ENCODE results near the gene CYB561.

DNA sequence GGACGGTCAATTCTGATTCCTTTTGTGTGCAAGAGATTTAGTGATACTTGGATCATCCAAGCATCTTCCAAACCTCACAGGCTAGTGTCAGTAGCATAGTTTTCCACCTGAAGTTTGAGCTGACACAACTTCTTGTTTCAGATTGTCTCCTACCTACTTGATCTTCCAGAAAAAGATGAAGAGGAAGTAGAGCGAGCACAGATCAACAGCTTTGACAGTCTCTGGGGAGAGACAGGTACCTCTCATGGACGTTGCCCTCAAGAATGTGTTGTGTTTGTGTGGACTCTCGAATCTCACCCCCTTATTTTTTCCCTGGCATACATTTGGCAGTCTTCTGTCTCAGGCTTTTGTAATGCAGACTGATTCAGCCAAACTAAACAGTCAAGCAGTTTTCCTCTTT, 47.4 kb downstream of the CYB561 start:
- TF ChIP-seq, protein P1, sequence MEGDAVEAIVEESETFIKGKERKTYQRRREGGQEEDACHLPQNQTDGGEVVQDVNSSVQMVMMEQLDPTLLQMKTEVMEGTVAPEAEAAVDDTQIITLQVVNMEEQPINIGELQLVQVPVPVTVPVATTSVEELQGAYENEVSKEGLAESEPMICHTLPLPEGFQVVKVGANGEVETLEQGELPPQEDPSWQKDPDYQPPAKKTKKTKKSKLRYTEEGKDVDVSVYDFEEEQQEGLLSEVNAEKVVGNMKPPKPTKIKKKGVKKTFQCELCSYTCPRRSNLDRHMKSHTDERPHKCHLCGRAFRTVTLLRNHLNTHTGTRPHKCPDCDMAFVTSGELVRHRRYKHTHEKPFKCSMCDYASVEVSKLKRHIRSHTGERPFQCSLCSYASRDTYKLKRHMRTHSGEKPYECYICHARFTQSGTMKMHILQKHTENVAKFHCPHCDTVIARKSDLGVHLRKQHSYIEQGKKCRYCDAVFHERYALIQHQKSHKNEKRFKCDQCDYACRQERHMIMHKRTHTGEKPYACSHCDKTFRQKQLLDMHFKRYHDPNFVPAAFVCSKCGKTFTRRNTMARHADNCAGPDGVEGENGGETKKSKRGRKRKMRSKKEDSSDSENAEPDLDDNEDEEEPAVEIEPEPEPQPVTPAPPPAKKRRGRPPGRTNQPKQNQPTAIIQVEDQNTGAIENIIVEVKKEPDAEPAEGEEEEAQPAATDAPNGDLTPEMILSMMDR (IDR thresholded peaks at IDR 0.05) = no peak
- no peak for TF ChIP-seq EP300 (IDR thresholded peaks at IDR 0.05)
- TF ChIP-seq POLR2A (IDR thresholded peaks at IDR 0.05) = no peak

Data from tibial nerve (tissue), 4 donors.